ENCODE data around the gene ADAD2.

Gene ADAD2

DNA sequence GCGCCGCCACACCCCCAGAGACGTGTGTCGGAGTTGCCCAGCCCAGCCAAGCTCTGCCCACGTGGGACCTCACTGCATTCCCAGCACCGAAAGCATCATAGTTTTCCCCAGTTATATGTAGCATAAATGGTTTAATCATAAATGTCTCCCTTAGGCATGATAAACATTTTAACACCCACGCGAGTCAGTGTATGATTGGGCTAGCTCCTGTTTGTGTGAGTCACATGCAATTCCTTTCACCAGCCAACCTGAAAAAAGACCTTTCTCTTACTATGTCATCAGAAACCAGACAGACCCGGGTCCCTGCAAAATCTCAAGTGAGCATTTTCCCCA is 13.2 kb upstream of the ADAD2 start:
- no peak for FAIRE-seq

DNA sequence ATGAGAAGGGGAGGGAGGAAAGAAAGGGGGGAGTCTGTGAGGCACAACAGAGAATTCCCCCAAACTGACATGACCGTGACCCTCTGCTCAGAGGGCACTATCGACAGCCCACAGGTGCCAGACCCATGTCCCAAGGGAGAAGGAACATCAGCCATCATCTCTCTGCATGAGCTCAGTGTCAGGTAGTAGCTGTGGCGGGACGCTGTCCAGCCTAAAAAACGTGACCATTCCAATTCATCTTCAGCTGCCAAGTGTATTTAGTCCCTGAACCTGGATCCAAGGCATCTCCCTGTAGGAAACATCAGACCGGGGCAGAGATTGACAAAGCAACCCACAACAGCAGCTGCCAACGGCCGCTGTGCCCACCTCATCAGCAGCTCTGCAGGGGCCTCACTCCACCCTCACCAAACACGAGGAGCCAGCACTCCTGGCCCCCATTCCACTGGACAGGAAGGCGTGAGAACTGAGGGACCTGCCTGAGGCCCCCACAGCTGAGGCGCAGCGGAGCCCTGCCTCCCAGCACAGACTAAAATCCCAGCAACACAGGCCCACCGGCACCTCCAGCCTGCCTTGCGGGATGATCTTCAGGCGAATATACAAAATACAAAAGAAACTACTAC is 12.7 kb upstream of the ADAD2 start:
- FAIRE-seq: no peak

DNA sequence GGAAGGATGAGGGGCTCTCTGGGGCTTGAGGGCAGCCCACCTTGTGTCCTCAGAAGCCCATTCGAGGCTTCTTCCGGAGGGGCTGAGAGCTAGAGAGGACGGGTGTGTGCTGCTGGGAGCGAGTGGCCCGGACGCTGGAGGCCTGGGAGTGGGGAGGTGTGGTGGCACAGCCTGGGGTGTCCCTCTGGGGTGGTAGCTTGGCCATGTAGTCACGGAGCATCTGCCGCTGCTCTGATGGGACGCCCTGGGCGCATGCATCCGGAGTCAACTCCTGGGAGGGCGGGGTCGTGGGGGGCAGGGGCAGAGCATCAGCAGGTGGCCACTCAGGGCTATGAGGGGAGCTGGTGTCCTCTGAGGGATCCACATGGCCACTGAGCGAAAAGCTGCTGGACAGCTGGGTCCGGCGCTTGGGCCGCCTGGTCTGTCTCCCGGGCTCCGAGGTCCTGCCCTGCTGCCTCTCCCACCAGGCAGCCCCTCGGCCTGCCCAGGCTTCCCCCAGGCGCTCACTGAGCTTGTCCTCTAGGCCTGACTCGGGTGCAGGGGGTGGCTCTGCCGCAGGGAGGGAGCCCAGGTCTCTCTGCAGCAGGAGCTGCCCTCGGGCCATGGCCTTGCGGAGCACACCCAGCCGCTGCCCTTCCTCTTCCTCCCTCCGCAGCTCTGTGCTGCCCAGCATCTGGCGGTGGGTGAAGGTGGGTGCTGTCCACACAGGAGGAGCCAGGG is 11.9 kb upstream of the ADAD2 start:
- no peak for FAIRE-seq

DNA sequence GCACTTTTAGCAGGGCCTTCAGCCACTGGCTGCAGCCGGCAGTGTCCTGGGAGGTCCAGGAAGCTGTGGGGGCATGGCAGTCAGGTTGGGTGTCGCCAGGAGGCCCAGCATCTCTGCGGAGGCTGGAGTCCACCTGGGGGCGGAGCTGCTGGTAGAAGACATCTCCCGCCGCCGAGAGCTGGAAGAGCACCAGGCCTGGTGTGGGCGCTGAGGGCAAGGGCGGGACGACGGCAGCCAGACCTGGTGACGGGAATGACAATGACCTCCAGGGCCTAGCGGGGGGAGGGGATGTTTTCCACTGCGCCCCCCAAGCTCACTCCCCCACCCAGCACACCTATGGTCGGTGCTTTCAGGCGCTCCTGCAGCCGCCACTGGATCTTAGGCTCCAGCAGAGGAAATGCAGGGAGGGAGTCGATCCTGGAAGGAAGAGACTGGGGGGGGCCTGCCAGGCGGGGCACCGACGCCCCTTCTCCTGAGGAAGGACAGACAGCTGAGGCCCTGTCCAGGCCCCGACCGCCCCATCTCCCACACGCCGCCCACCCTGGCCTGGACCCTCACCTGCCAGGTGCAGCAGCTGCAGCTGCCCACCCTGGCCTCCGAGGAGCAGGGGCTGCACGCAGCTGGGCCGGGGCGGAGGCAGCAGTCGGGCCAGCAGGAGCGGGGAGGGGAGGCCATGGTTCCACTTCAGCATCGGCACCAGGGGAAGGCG is 11.2 kb upstream of the ADAD2 start:
- no peak for FAIRE-seq

- FAIRE-seq: no peak
Observed at GRCh38 chr16:84180519-84181140, 10.3 kb upstream of the ADAD2 start.

DNA sequence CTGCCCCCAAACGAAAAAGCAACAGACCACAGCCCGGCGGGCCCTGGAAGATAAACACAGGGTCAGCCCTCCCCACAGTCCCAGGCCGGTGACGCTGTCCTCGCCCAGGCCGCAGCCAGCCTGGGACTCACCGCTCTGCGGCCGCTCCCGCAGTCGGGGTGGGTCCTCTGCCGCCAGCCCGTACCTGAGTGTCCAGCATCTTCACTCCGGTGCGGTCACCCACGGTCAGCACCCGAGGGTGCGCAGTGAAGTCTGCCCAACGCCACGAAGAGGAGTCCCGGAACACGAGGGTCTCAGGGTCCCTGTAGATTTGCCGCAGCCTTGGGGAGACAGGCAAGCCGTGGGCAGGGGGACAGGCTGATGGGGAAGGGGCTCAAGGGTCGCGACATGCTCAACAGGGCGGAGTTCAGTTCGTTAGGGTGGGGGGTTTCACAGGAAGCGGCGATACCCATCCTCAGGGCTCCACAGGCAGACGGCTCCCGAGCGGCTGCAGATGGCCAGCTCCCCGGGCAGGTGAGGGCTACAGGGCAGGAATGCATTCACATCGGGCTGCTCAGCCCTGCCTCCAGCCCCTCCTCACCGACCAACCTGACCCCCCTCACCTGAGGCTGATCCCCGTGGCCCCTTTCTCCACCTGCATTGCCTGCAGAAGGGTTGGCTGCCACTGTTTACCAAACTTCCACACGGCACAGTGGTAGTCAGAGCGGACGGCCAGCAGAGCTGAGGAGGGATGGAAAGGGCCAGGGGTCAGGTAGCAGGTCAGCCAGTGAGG is 9.6 kb upstream of the ADAD2 start:
- FAIRE-seq: no peak

DNA sequence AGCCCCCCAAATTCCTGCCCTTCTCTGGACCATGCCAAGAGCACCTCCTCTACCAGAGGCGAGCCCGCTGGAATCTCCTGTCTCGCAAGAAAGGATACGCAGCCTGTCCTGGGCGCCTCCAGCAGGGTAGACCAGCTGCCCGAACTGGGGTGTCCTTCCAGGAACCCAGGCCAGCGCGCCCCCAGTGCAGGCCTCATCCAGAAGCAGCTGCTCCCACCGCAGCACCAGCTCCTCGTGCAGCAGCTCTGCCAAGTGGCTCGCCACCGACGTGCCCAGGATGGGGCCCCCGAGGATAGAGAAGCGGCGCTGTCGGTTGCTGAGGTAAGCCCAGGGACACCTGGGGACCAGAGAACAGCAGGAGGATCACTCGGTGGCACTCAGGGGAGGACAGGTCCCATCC is 8.9 kb upstream of the ADAD2 start:
- FAIRE-seq: no peak

- no peak for FAIRE-seq
Observed at GRCh38 chr16:84182680-84183571, 8.0 kb upstream of the ADAD2 start.

DNA sequence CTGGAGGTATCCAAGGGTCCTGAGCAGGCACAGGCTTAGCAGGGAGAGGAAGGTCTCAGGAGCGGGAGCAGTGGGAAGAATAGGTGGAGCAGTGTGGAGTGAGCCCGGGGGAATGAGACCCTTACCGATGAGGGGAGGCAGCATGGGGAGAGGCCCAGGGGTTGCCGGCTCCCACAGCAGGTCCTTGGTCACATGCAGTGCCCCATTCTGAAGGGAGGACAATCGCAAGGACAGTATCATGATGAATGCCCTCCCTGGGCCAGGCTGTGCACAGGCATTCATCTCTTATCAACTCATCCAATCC is 7.4 kb upstream of the ADAD2 start:
- no peak for FAIRE-seq

- no peak for FAIRE-seq
Observed at GRCh38 chr16:84183911-84184591, 6.9 kb upstream of the ADAD2 start.

DNA sequence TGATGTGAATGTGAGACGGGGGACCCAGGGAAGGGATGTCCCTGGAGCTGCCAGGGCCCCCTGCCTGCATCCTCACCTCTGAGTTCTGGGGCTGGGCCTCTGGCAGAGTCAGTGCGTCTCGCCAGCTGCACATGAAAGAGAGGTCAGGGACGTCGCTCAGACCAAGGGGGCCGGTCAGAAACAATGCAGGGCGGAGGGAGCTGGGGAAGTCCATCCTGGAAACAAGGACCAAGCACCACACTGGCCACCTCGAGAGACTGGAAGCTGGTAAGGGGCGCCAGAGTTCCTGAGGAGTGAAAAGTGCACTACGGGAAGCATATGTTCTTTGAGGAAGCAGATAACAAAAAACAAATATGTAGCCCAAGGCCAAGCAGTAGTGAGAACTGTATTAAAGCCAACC is 6.2 kb upstream of the ADAD2 start:
- FAIRE-seq: no peak

DNA sequence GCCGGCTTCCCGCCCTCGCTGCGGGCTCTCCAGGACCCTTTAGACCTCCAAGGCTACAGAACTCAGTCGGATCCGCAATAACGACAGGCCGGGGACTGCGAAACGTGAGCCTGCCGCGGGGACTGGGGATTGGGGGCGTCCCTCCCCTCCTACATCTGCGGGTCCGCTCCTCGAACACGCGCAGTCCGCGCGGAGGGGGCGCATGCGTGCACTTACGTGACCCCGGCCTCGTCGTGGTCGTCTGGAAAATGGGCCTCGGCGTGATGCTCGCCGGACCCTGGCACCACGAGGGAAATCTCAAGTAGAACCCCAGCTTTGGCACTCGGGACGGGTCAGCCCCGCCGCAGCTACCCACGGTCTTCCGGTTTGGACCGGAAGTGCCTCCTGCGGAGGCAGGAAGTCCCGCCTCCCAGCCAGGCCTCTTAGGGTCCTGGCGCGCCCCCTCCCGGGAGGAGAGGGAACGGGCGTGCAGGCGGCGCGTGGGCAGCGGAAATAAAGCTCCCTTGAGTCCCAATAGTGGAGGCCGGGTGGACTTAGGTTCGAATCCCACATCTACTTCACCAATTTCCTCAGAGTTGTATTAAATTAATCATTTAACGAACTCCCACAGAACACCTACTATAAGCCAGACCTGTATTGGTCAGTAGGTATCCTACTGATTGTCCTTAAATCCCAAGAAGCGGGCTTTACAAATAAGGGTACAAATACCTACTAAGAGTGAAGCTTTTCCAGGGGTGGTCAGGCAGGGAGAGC is 4.1 kb upstream of the ADAD2 start, which contains the start of gene TAF1C:
Gene TAF1C (minus strand): TSS at position 373 of the 753 bp plus-strand sequence. CDS start 2,069 bp downstream, outside the sequence.
- no peak for FAIRE-seq

- no peak for FAIRE-seq
Observed at GRCh38 chr16:84191466-84191865, 509 bp downstream of the ADAD2 start.

DNA sequence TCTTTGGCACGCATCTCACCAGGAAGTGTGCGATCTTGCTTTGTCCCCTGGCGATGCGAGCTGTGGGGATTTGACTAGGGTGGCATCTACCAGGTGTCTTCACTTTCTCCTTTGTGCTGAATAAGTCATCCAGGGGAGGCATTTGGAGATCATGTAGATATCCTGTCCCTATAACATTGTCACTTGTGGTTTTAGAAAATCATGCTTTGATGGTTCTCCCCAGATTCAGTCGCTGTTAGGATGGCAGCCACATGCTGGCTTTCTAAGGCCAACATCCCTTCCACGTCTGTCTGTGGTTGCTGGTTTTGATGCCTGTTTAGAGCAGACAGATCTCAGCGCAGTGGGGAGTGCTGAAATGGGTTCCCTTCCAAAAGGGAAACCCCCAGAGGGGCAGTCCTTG is 2.5 kb downstream of the ADAD2 start:
- no peak for FAIRE-seq

DNA sequence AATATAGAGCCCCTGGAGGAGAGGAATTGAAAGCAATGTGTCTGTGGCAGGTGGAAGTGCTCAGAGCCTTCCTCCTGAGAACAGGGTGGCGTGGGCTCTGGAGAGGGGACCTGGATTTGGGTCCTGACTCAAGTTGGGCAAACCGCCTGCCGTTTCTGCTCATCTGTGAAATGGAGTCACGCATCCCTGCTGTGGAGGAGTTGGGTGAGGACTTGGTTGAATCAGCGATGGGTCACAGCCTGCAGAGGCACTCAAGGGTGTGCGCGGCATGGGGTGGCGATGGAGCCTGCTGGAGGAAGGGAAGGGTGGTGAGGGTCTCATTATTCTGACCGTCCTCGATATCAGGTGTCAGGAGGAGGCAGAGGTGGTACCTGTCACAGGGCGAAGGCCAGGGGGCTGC is 3.1 kb downstream of the ADAD2 start:
- no peak for FAIRE-seq

DNA sequence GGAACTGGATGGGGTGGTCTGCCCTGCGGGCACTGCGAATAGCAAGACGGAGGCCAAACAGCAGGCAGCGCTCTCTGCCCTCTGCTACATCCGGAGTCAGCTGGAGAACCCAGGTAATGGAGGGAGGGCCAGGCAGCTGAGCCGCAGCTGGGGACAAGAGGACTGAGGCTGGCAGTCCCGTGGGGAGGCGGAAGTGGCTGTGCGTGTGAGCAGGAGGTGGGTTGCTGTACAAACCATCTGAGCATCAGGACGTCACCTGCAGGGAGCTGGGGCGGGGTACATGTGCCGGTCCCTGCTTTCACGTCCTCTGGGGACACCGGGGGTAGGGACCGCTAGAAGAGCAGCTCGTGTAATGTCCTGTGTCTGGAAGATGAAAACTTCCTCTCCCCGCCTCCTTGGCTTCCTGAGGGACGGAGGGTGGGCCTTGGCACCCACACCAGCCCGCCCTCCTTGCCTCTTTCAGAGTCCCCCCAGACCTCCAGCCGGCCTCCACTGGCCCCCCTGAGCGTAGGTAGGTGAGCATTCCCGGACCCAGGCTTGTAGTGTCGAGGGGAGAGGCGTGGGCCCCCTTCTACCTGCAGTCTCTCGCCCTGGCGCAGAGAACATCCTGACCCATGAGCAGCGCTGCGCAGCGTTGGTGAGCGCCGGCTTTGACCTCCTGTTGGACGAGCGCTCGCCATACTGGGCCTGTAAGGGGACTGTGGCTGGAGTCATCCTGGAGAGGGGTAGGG is 3.7 kb downstream of the ADAD2 start:
- no peak for FAIRE-seq

- FAIRE-seq: no peak
Observed at GRCh38 chr16:84195201-84196093, 4.5 kb downstream of the ADAD2 start.

DNA sequence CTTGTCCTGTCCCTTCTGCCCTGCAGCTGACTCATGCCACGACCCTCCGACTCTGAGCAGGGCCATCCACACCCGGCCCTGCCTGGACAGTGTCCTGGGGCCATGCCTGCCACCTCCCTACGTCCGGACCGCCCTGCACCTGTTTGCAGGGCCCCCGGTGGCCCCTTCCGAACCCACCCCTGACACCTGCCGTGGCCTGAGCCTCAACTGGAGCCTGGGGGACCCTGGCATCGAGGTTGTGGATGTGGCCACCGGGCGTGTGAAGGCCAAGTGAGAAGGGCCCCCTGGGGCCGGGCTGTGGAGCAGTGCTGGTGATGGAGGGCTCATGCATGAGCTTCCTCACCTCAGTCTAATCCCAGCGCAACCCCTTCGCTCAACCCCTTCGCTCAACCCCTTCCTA is 5.1 kb downstream of the ADAD2 start:
- no peak for FAIRE-seq
